Mononuclear cell (primary cell): ENCODE data around the gene PTPN13. TPM values are rescaled to one million over a fixed set of nuclear protein-coding genes. Genes with fewer than 3 reads are reported as not detected.

Experiments
- H3K27me3 ChIP-seq: 2 replicates; pipeline ENCODE4 v1.6.0; 2011; ENCODE audit warnings: low read length, control low read depth; ENCODE audit not compliant: insufficient read depth
- H3K4me1 ChIP-seq: 2 replicates; pipeline ENCODE4 v1.5.1; 2011; ENCODE audit warnings: mild to moderate bottlenecking, low read length, control low read depth; ENCODE audit not compliant: insufficient read depth
- H3K4me3 ChIP-seq: 2 replicates; pipeline ENCODE4 v1.5.1; 2011; ENCODE audit warnings: mild to moderate bottlenecking, low read length, moderate library complexity
- H3K9me3 ChIP-seq: 2 replicates; pipeline ENCODE4 v1.5.1; 2011; ENCODE audit warnings: low read depth, mild to moderate bottlenecking, control low read depth, low read length
- total RNA-seq: library from RNA; depleted of rRNA; stranded (reverse); fragments of >200 nt; gene quantifications from one replicate; pipeline ENCODE4 v1.2.3, GENCODE V29; 2012

The PTPN13 gene
- total RNA-seq, 1 donor: 2.2 TPM

- Histone ChIP-seq H3K9me3 (no peaks in the 10 kb centered on the region), H3K4me3 (no peak overlapping the region), H3K4me1 (no peaks in the 10 kb centered on the region), H3K27me3 (no peaks in the 10 kb centered on the region)
Observed at GRCh38 chr4:86855572-86855971, 261.5 kb downstream of the PTPN13 start.

GRCh38 chr4:86856896-86857295 is 262.8 kb downstream of the PTPN13 start:
- Histone ChIP-seq H3K4me3 (no peak overlapping the region), H3K9me3 (no peaks in the 10 kb centered on the region), H3K4me1 (no peaks in the 10 kb centered on the region), H3K27me3 (no peaks in the 10 kb centered on the region)

- H3K9me3 ChIP-seq: no peaks in the 10 kb centered on the region
- no peaks in the 10 kb centered on the region for H3K27me3 ChIP-seq
- no peak overlapping the region for H3K4me3 ChIP-seq
- no peaks in the 10 kb centered on the region for H3K4me1 ChIP-seq
Observed at GRCh38 chr4:86857341-86858052, 263.4 kb downstream of the PTPN13 start.

Other genes starting within 250 kb of the PTPN13 start
- 0.52 TPM for gene MAPK10, start 234.3 kb upstream of the PTPN13 start, total RNA-seq